ES-I3 (cell line): ENCODE measurements around the gene PMPCA.

Experiments used
- H3K36me3 ChIP-seq: 2 replicates; pipeline ENCODE4 v1.6.1; 2013; ENCODE audit warnings: mild to moderate bottlenecking, low read length, control low read depth, moderate library complexity; ENCODE audit not compliant: insufficient read depth
- H3K4me1 ChIP-seq: 2 replicates; pipeline ENCODE4 v1.6.1; 2013; ENCODE audit warnings: mild to moderate bottlenecking, control low read depth, low read length; ENCODE audit not compliant: insufficient read depth
- H3K9ac ChIP-seq: 2 replicates; pipeline ENCODE4 v1.6.1; 2013; ENCODE audit warnings: low read depth, mild to moderate bottlenecking, low read length, moderate library complexity
- H3K9me3 ChIP-seq: 2 replicates; pipeline ENCODE4 v1.6.1; 2013; ENCODE audit warnings: mild to moderate bottlenecking, low read length, moderate library complexity; ENCODE audit not compliant: control insufficient read depth, insufficient read depth

Gene PMPCA

DNA sequence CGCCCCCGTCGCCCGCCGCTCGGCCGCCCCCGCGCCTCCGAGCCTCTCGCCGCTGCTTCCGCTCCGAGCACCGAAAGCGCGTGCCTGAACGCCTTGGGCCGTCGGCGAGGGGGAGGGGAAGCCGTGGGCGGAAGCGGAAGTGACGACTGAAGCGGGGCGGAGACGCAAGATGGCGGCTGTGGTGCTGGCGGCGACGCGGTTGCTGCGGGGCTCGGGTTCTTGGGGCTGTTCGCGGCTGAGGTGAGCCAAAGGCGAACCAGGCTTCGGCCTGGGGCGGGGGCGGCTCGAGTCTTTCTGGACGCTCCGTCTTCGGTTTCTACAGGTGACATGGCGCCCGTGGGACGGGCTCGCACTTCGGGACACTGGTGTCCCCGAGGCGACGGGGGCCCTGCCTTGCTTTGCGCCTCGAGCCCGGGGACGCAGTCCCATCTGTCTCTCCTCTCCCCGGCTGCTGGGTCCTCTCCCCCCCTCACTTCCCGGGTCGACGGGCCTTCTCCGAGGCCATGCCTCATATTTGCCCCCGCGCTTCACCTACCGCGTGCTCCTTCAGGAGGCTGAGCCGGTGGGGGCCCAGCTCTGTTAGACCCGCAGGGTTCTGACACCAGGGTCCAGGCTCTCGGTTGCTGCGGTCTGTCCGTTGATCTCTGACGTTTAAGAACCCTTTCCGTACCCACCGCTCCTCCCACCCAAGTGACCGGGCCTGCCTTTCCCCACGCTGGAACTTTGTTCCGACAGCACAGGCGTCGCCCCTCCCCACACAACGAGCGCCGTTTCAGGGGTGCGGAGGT, at the start of gene PMPCA, which contains the start of gene ENTR1:
PMPCA (plus strand) TSS at position 159 of the 788 bp plus-strand sequence; CDS start at position 170, 11 bp downstream.
ENTR1 (minus strand) TSS at position 115 of the 788 bp plus-strand sequence. CDS start 217 bp downstream, outside the sequence.
- Histone ChIP-seq H3K36me3 (peaks cover 24% of the 10 kb centered on the region; the same call in 1 of the 2 replicates), H3K9ac (peak within 1 kb of the TSS; percentile 74), H3K9me3 (no peaks in the 10 kb centered on the region)

GRCh38 chr9:136361047-136361753, 49.3 kb upstream of the PMPCA start:
- Histone ChIP-seq H3K36me3 (no peaks in the 10 kb centered on the region; the same call in 1 of the 2 replicates), H3K4me1 (peaks cover 4% of the 10 kb centered on the region; the same call in 1 of the 2 replicates), H3K9me3 (no peaks in the 10 kb centered on the region), H3K9ac (no peak overlapping the region)

More for the DNA sequence above, at the start of gene PMPCA, which contains the start of gene ENTR1:
- no peaks in the 10 kb centered on the region; the same call in 1 of the 2 replicates for H3K4me1 ChIP-seq

DNA sequence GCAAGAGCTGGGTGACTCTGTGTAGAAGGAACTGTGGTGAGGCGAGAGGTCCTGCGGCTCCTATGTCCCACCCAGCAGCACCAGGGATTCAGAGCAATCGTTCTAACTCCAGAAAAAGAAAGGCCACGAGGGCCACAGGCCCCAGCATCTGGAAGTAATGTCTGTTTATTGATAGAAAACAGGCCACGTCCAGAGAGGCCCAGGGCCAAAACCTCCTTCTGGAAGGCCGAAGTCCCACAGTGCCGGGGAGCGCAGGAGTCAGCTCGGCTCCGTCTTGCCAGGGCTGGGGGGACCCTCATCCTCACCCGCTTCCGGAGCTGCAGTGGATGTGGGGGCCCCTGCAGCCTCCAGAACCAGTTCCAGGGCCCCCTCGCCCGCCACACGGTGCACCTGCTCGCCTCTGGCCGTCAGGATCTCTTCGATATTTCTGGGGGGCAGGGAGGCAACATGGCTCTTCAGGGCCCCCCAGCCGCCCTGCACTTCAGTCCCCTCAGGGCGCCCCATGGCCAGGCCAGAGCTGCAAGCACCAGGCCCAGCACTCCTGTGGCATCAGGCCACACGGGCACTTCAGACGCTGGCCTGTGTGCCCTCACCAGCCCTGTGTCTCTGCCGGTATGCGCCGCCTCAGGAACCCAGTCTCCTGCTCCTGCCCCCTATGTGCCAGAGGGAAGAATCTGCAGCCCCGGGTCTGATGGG, 48.6 kb upstream of the PMPCA start:
- Histone ChIP-seq H3K9ac (no peak overlapping the region), H3K4me1 (peaks cover 4% of the 10 kb centered on the region; the same call in 1 of the 2 replicates), H3K36me3 (no peaks in the 10 kb centered on the region), H3K9me3 (no peaks in the 10 kb centered on the region)

- no peaks in the 10 kb centered on the region for H3K36me3 ChIP-seq
- H3K9me3 ChIP-seq: no peaks in the 10 kb centered on the region
- H3K9ac ChIP-seq: no peak overlapping the region
- peaks cover 4% of the 10 kb centered on the region; the same call in 1 of the 2 replicates for H3K4me1 ChIP-seq
These were observed 48.0 kb upstream of the PMPCA start for GRCh38 chr9:136362450-136362784.

DNA sequence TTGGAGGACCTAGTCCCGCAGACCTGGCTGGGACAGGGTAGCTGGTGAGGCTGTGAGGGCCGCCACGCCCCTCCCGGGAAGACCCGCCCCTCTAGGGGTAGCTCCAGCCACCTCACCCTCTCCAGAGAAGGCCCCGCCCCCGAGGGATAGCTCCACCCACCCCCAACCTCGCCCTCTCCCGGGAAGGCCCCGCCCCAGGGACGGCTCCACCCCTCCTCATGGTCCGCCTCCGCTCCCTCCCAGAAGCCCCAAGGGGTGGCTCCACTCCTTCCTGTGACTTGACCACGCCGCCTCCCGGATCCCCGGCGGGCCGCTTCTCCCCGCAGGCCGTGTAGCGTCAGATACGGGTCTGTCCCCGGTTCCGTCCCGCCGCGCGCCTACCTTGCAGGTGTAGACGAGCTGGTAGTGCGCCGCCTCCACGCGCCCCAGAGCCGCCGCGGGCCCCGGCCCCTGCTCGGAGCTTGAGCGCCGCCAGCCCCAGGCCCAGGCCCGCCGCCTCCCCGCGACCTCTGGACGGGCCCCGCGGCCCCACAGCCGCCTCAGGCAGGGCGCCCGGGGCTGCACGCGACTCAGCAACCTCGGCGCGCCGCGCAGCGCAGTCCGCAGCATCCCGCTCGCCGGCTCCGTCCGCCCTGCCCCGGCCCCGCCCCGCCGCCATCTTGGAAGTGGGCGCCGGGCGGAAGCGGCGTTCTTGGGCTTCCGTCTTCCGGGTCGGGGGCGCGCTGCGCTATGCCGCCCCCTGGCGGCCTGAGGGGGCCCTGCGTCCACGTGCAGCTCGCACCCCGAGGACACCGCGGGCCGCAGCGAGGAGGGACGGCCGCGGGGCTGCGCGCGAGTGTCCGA, 47.1 kb upstream of the PMPCA start, which contains the start of gene DNLZ:
DNLZ (minus strand) TSS at position 639 of the 843 bp plus-strand sequence; CDS start at position 609, 30 bp downstream.
- Histone ChIP-seq H3K9me3 (no peaks in the 10 kb centered on the region), H3K4me1 (peaks cover 4% of the 10 kb centered on the region; the same call in 1 of the 2 replicates), H3K36me3 (no peaks in the 10 kb centered on the region), H3K9ac (peak within 1 kb of the TSS; percentile 85)

GRCh38 chr9:136363949-136364748, 46.3 kb upstream of the PMPCA start:
- Histone ChIP-seq H3K9me3 (no peaks in the 10 kb centered on the region), H3K36me3 (no peaks in the 10 kb centered on the region), H3K4me1 (peaks cover 4% of the 10 kb centered on the region; the same call in 1 of the 2 replicates), H3K9ac (peak overlapping the region; percentile 85; the same call in 1 of the 2 replicates)

GRCh38 chr9:136364942-136365774, 45.3 kb upstream of the PMPCA start:
- no peaks in the 10 kb centered on the region for H3K36me3 ChIP-seq
- H3K9me3 ChIP-seq: no peaks in the 10 kb centered on the region
- peaks cover 4% of the 10 kb centered on the region; the same call in 1 of the 2 replicates for H3K4me1 ChIP-seq
- peak overlapping the region; percentile 85; the same call in 1 of the 2 replicates for H3K9ac ChIP-seq

DNA sequence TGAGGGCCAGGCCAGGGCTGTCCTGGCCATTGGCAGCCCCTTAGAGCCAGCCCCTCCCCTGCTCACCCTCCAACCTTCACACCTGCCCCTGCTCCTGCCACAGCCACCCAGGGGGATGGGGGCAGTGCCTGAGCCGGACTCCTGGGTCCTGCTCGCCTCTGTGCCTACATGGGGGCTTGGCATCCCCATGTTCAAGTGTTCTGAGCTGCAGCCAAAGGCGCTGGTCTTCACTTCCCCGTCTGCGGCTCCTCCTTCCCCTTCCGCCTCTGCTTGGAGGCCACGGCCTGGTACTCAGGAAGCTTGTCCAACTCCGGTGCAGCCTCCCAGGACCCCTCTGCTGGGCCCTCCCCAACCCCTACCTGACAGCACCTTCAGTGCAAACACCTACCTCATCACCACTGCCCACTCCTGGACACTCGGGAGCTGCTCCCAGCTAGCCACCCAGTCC, 44.7 kb upstream of the PMPCA start:
- H3K9me3 ChIP-seq: no peaks in the 10 kb centered on the region
- H3K36me3 ChIP-seq: no peaks in the 10 kb centered on the region
- no peak overlapping the region for H3K9ac ChIP-seq
- H3K4me1 ChIP-seq: peaks cover 4% of the 10 kb centered on the region; the same call in 1 of the 2 replicates

DNA sequence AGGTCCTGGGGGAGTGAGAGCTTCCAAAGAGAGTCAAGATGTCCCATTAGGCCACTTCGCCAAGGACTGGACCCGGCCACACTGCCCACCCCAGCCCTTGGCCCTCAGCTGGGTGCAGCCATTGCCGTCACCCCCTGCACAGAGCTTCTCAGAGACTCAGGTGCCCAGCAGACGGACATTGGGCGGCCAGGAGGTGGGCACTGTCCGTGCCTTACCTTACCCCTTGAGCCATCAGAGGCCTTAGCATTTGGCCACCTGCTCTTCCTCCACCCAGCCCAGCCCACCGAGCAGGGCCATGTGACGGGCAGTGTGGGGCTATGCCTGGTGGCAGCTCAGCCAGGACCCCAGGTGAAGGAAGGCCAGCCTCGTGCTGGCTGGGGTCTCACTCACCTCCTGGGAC, 43.6 kb upstream of the PMPCA start:
- Histone ChIP-seq H3K4me1 (peaks cover 4% of the 10 kb centered on the region; the same call in 1 of the 2 replicates), H3K36me3 (no peaks in the 10 kb centered on the region), H3K9me3 (no peaks in the 10 kb centered on the region), H3K9ac (no peak overlapping the region)

DNA sequence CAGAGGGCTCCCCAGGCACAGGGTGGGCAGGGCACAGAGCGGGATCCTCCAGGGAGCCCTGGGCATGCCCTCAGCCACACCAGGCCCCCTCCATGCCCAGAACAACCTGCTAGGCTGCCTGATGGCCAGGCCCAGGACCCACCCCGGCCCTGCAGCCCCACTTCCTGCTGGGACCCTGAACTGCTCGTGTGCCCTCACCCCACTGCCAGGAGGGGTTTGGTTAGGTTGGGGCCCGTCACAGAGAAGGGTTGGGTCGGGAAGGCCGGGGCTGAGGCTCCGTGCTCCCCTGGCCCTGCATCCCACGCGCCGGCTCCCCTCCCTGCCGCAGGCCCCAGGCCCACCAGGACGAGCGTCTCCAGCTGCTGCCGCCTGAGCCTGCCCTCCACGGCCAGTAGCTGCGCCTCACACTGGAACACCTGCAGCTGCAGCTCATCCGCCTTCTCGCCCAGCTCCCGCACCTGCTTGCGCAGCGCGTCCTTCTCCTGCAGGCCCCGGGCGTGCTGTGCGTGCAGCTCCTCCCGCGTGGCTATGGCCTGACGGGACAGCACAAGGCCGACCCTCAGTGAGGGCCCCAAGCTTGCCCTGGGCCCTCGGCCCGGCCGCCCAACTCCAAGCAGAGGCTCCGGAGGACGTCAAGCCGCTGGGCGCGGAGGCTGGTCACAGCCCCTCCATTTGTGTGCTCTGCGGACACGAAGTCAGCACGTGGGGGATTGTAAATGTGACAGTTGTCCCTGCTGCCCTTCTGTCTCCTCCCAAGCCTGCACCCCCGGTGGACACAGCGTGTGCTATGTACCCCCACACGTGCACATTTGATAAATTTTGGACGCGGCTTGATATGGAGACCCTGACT, 42.9 kb upstream of the PMPCA start:
- H3K4me1 ChIP-seq: peaks cover 4% of the 10 kb centered on the region; the same call in 1 of the 2 replicates
- no peaks in the 10 kb centered on the region for H3K36me3 ChIP-seq
- no peaks in the 10 kb centered on the region for H3K9me3 ChIP-seq
- no peak overlapping the region for H3K9ac ChIP-seq

DNA sequence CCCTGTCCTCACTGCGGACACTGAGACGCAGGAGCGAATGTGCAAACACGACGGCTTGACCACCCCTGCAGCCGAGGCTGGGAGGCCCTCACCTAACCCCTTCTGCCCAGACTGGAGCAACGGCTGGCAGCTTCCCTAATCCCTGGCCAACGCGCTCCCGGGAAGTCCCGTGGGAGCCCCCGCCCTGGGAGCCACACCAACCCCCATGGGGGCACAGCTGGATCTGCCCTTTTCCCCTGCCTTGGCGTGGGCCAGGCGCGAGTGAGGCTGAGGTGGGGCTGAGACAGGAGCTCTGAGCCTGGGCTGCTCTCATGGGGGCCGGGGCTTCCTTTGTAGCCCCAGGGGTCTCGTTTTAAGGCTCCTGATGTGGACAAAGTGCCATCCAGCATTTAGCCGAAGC, 42.3 kb upstream of the PMPCA start:
- H3K36me3 ChIP-seq: no peaks in the 10 kb centered on the region
- peaks cover 7% of the 10 kb centered on the region; the same call in 1 of the 2 replicates for H3K4me1 ChIP-seq
- no peak overlapping the region for H3K9ac ChIP-seq
- H3K9me3 ChIP-seq: no peaks in the 10 kb centered on the region
